CD4-positive, alpha-beta T cell treated with Interleukin-4 for 1 hour (primary cell): ENCODE measurements around the gene PLCD1.

ENCODE experiments used
- DNase-seq, 2 donors: peaks; one replicate each; pipeline ENCODE4 v3.0.0-alpha.2; 2020 to 2022

PLCD1 gene

DNA sequence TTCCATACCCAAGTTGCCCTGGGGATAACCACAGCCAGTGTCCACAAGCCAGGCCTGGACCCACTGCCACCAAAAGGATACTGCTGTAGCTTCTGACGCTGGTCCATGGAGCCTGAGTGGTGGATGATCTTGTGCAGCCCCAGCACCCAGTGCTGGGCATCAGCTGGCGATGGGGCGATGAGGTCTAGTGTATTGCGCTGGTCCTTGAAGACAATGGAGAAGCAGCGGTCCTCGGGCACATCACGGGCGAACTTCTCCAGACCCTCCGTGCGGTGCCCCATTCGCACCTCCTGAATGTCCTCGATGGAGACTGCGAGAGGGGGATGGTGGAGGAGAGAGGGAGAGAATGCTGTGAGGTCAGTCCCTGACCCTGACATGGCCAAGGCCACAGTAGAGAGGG lies 13.0 kb downstream of the PLCD1 start:
- no peak for DNase-seq

DNA sequence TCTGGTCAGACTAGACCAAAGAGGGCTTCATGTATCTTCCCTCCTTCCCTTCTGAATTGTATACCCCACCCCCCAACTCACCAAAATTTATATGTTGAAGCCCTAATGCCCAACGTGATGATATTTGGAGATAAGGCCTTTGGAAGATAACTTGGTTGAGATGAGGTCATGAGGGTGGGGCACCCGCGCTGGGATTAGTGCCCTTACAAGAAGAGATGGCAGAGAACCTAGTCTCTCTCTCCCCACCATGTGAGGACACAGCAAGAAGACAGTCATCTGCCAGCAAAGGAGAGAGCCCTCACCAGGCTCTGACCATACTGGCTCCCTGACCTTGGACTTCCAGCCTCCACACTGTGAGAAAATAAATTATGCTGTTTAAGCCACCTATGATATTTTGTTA lies 13.5 kb downstream of the PLCD1 start:
- DNase-seq = no peak

DNA sequence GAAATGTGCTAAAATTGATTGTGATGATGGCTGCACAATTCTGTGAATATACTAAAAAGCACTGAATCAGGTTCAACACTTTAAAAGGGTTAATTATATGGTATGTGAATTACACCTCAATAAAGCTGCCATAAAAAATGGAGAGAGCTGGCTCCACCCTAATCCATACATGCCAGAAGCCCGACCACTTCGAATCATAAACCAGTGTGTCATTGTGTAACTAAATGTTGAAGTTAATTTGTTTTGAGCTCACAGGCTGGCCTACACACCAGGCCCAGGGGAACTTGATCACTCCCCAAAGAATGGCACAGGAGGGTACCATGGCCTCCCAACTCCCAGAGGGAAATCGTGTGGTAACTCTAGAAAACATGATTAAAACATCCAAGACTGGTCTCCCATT lies 14.0 kb downstream of the PLCD1 start:
- DNase-seq = no peak

DNA sequence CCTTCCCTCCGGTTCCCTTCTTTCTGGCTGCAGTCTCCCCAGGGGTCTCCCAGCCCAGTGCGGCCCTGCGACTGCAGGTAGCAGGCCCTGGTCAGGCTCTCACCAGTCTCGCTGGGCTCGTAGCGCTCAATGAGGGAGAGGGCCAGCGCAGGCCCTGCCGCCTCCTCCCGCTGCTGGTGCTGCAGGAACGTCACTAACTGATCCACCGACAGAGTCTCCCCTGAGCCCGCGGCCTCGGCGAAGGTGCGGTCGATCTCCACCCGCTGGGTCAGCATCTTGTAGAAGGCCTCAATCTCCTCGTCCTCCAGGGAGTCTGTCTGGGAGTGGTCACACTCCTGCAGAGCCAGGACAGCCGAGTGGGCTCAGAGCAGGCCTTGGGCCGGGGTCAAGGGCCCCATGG lies 18.3 kb downstream of the PLCD1 start:
- no peak for DNase-seq

DNA sequence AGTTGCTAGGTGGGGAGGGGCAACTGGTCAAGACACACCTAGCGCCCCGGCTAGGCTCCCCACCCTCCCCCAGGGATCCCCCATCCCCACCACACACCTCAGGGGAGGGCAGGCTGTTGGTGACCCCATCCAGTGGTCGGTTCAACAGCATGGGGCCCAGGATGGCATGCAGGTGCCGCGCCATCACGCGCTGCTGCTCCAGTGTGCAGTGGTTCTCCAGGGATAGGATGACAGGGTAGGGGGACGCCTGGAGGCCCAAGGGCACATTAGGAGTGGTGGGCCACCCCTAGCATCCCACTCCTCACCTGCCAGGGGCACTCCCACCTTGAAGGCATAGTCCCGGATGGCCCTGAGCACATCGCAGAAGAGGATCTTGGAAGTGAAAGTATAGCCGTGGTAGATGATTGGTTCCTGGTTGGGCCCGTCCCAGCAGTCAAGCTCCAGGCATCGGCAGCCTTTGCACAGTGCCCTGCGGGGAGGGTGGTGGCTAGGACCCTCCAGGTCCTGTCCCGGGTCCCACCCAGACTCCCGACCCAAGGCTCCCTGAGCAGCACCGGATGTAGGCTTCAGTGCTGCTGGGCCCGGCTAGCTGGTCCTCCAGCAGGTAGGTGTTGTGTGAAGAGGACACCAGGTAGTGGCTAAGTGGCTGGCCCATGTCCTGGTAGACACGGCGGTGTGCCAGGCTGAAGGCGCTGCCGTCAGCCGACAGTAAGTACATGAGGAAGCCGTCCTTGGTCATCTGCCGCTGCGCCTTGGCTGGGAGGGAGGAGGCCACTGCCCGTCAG lies 19.4 kb downstream of the PLCD1 start:
- DNase-seq = no peak

DNA sequence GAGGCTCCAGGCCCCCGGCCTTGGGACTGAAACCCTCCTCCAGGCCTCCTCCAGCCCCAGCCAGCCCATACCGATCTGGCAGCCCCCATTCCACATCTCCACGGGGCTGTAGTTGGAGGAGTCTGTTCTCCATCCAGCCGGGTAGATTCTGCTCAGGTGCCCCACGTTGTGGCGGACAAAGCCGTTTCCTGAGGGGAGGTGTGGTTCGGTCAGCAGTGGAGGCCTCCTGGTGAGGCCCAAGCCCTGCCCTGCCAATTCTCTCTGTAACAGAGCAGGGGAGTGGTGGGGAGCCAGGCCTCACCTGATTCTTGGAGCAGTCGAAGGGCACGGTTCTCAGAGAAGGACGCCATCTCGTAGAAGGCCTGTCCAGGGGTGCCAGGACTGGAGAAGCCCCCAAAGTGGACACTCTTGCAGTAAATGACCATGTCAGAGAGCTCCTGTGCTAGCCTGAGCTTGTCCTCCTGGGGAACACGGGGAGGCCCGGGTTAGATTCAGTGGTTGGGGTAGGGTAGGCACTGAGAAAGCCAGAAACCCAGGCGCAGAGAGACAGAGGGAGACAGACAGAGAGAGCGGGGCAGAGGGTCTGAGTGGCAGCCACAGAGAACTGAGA lies 20.4 kb downstream of the PLCD1 start:
- no peak for DNase-seq

DNA sequence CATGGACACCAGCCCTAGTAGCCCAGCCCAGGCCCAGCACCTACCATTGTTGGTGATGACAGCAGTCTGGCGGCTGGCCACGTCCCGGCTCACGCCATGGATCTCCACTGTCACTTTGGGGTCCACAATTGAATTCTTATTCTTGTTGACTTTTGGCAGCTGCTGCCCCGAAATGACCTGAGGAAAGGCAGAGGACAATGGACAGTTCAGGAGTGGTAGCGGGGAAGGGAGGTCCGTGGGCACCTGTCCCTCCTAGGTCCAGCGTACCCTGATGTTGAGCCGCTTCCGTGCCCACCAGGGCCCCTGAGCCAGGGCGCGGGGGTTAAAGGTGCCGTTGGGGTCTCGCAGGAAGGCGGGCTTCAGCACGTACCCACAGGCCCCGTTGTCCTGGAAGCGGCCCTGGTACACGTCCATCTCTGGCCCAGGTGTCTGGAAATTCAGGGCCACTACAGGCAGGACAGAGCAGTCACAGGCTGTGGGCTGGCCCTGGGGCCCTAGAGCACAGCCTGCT lies 21.2 kb downstream of the PLCD1 start:
- DNase-seq = no peak

DNA sequence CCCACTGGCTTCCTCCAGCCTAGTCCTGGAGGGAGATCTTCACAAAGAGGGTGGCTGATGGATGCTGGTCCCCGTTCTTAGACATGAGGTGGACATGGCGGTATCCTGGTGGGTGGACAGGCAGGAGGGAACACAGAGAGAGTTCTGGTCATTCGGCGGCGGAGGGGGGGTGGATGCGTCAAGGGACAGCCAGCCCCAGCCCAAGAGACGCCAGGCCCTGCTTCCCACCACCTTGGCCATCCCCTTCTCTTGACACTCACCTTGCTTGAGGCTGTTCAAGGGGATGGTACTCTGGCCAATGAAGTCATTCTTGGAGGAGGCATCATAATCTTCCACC lies 21.7 kb downstream of the PLCD1 start:
- no peak for DNase-seq

DNA sequence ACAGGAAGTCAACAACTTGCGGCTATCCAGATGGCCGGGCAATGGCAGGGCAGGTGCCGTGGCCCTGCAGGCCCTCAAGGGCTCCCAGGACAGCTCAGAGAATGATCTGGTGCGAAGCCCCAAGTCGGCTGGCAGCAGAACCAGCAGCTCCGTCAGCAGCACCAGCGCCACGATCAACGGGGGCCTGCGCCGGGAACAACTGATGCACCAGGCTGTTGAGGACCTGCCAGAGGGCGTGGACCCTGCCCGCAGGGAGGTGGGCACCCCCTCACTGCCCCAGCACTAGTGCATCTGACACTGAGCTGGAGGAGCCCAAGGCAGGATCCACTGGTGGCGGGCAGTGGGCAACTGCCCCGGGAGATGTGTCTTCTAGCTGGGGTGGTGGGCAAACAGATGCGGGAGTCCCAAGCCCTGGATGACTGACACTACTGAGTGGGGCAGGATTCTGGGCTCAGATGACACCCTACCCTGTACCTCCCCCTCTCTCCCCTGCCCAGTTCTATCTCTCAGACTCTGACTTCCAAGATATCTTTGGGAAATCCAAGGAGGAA lies 22.9 kb downstream of the PLCD1 start:
- no peak for DNase-seq

DNA sequence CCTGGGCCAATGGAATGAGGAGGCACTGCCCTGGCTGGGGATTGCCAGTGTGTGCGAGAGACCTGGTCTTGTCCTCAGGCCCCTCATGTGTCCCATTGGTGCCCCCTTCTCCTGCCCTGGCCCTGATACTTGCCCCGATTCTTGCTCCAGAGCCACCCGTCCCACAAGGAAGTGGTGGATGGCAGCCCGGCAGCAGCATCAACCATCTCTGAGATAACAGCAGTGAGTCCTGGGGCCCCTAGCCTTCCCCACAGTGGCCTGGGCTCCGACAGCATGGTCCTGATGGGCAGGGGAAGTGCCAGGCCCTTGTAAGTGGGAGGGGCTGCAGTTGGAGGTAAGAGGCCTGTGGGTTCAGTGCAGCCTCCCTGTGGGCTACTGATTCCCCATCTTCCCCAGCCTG lies 23.4 kb downstream of the PLCD1 start:
- DNase-seq = no peak

DNA sequence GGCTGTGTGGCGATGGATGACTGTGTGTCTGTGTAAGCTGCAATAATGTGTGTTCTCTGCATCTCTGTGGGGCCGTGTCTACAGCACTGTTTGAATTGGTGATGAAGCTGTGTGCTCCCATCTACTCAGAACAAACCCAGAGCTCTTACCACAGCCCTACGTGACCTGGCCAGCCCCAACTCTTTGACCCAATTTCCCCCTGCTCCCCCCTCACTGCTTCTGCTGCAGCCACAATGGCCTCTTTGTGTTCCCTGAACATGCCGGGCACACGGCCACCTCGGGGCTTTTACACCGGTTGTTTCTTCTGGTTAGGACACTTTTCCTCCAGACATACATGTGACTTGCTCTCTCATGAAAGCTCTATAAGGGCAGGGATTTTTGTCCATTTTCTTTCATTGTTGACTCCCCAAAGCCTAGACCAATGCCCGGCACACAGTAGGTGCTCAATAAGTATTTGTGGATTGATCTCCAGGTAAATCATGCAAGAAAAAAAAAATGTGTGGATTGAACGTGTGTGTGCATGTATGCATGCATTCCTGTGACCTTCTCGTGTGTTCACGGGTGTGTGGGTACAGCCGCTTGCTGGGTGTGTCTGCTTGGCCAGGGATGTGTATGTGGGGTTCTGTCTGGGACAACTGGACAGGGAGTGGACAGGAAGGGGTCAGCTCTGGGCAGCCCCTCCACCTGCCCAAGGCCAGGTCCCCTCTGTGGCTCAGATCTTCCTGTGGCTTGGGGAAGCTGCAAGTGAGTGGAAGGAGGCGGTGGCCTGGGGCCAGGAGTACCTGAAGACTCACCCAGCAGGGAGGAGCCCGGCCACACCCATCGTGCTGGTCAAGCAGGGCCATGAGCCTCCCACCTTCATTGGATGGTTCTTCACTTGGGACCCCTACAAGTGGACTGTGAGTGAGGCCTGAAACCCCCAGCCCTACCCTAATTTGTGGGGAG lies 24.1 kb downstream of the PLCD1 start:
- no peak for DNase-seq

DNA sequence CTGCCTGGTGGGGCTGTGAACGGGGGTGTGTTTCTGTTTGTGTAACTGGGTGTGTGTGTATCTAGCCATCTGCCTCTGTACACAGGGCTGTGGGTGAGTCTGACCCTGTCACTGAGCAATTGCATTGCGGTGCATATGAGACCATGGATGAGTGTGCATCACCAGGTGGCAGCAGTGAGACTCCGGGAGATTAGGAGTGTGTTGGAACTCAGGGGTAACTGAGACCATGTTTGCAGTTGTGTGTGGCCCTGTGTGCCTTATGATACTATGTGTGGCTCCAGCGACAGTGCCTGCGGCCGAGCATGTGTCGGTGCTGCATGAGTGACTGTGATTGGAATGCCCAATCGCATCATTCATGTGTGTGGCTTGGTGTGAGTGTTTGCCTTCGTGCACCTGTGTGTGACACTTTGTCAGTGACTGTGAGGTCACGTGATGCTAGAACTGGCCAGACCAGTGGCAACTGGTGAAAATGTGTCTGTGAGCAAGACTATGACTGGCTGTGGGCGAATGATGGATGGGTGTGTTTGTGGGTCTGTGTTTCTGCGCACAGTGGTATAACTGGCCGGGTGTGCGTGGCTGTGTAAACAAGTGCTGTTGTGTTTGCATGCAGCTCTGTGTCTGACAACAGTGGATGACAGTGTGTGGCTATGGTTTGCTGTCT lies 24.9 kb downstream of the PLCD1 start:
- peak; percentile 60 to 63 for DNase-seq

DNA sequence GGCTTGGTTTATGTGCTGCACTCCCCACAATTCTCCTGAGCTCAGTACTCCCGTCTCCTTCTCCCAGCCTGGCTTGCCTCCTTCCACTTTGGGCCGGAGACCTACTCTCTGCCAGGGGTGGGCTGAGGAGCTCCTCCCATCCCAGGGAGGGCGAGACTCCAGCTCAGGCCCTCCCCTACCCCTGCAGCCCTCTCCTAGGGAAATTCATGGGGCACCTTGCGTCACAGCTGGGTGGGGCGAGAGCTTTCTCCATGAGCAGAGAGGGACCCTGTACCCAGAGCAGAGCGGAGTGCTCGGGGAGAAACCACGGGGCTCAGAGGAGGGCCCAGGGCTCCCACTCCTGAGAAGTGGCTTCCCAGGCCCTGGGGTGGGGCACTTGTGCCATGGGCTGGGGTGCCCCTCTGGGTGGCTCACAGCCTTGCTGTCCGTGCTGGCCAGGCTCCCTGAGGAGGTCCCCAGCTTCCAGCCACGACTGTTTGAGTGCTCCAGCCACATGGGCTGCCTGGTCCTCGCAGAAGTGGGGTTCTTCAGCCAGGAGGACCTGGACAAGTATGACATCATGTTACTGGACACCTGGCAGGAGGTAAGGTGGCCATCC lies 25.5 kb downstream of the PLCD1 start:
- DNase-seq = no peak

DNA sequence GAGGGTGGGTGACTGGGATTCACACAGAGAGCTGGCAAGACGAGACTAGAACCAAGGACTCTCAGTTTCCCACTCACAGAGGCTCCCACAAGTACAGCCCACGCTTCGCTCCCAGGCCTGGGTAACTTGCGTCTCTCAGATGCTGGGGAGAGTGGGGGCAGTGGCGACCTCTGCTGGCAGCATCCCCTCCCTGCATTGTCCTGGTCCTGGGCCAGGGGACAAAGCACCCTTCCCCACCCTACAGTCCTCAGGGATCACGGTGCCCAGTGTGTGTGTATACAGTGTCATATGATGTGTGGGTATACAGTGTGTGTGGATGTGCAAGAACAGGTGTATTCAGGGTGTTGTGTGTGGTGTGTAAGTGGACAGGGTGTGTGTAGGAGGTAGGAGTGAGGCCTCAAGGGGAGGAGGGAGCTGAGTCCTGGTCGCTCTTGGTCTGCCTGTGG lies 26.0 kb downstream of the PLCD1 start:
- DNase-seq = peak; percentile 47 to 66

DNA sequence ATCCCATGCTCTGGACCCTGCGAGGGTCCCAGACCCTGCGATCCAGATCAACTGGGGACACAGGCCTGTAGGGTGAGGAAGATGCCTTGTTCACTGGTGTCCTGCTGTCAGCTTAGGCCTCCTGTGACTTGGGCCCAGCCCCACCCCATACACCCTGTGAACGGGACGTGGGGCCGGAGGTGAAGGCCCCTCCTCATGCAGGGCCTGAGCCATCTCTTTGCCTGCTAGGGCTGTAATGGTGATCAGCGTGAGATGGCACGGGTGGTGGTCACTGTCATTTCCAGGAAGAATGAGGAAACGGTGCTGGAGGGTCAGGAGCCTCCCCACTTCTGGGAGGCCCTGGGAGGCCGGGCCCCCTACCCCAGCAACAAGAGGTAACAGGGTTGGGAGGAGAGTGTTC lies 26.5 kb downstream of the PLCD1 start:
- DNase-seq = no peak

DNA sequence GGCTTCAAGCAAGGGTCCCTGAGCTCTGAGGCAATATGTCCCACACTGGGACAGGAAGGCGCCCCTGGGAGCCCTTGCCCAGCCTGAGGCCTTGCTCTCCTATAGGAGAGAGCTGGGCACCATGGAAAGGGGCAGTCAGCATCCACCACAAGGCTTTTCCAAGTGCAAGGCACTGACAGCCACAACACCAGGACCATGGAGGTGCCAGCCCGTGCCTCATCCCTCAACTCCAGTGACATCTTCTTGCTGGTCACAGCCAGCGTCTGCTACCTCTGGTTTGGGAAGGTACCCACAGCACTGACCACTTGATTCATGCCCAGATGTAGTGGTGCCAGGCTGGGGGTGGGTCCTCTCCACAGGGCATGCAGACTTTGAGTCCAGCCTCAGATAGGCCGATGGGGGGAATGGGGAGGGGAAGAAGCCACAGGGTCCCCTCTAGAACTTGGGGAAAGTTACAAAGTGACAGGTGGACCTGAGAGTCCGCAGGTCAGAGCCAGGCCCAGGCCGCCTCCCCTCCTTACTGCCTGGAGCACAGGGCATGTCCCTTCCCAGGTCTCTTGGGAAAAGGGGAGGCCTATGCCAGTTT lies 27.1 kb downstream of the PLCD1 start:
- DNase-seq = no peak

DNA sequence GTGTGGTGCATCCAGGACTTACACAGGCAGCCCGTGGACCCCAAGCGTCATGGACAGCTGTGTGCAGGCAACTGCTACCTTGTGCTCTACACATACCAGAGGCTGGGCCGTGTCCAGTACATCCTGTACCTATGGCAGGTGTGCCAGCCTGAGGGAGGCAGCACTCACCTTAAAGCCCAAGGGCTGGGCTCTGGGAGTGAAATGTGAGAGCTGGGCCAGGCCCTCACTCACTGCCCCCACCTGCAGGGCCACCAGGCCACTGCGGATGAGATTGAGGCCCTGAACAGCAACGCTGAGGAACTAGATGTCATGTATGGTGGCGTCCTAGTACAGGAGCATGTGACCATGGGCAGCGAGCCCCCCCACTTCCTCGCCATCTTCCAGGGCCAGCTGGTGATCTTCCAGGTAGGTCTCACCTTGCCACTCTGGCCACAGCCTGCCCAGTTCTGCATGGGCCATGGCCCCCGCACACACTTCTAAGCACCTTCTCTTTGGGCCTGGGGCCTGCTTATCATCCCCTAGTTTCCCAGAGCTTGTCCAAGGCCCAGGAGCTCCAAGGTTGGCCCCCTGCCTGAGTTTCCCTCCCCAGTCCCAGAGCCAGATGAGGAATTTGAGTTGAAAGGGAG lies 27.9 kb downstream of the PLCD1 start:
- no peak for DNase-seq

DNA sequence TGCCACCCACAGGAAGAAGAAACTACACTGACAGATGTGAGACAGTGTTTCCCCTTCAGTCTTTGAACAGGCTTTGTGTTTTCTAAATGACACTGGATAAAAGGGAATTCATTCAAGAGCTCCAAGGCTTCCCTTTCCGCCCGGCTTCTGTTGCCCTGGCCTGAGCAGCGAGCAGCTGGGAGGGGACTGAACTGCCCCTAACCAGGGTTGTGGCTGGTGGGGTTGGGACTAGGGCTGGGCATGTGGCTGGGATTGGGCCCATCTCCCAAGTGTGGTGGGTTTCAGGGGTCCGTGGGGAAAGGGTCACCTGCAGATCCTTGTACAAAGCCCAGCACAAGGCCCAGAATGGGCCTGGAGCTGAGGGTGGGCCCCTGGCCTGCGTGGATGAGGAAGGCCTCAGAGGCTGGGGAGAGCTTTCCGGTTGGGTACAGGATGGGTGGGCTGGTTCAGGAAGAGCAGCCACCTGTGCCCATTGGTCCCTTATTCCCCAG lies 28.4 kb downstream of the PLCD1 start:
- no peak for DNase-seq

DNA sequence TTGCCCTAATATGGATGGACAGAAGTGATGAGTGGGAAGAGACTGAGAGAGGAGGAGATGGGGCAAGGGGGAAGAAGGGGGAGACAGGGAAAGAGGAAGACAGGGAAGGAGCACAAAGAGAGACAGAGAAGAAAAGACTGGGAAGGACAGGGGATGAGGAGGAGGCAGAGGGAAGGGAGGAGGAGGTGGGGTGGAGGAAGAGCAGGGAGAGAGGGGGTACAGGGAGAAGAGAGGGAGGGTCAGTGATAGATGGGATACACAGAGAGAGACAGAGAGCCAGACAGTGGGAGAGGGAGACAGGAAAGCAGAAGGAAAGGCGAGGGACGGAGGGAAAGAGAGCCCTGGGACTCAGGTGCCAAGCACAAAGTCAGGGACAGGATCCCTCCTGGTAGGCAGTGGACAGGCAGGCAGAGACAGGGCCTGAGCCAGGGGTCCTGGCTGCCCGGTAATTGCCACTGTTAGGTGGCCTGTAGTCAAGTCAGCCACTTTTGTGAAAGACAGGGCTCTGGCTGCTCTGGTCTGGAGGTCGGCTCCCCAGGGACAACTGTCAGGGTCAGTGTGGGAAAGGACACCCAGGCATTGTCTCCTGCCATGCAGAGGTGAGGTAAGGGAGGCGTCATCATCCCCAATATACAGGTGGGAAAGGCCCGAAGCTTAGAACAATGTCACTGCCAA lies 29.1 kb downstream of the PLCD1 start:
- no peak for DNase-seq

DNA sequence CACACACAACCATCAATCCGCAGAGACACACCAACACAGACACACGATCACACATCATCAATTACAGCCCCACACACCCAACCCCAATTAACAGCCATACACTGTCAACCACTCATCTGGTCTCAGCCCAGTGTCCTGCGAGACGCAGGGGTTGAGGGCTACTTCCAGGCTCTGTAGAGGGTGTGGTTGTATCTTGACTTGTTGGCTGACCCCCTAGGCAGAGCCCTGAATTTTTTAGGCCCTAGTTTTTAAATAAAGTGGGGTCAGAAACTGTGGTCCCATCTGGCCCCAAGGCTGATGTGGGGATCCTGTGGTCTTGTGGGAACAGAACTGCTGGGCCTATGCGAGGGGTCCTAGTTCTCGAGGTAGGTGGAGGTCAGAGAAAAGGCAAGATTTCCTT lies 29.6 kb downstream of the PLCD1 start:
- DNase-seq = no peak
